ENCODE results near the gene ZNF385D.

The ZNF385D gene

DNA sequence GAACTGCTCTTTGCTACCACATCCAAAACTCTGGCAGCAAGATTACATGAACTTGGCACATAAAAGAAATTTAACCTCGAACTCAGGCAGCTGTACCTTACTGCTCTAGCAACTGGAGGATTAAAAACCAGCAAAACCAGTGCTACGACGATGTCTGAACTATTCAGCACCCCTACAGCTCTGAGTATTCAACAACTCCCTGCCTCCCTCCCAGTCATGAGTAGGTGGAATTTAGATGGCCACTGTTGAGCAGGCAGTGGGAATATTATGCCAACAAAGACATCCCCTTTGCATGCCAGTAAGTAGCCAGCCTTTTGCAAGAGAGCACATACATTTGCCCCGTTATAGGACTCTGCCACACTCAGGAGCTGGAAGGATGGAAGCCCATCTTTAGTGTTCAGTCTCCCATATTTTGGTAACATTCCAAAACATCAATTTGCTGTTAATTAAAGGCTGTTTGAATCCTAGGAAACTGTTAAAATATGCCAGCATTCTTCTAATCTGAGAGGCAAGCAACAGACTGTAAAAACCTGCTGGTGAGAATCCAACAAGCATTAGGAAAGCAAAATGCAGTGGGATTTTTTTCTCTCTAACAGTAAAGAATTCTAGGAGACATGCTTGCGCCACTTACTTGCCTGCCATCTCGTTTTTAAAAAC is 85.4 kb downstream of the ZNF385D start:
- no peak for DNase-seq

- DNase-seq: no peak
Measured at GRCh38 chr3:21664996-21665395, 86.0 kb downstream of the ZNF385D start.

- no peak for DNase-seq
Measured at GRCh38 chr3:21662403-21662802, 88.6 kb downstream of the ZNF385D start.

DNA sequence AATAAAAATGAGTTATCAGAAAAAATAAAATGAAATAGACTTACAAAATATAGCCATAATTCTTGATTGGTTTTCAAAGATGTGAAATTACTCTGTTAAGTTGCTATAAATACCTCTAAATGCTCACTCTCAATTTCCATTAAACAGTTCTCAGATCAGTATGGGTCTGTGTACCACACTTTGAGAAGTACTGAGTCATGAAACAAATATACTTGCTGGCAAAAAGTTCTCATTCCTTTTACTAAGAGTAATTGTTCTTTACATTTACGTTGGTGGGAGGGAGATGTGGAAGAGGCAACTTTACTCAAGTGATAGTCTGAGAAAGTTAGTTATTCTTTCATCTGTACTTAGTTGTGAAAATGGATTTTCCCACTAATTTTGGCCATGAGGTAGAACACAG is 96.3 kb downstream of the ZNF385D start:
- DNase-seq: no peak

GRCh38 chr3:21654241-21654640 is 96.8 kb downstream of the ZNF385D start:
- DNase-seq: no peak

GRCh38 chr3:21649519-21649918 is 101.5 kb downstream of the ZNF385D start:
- DNase-seq: no peak

GRCh38 chr3:21647961-21648360 is 103.0 kb downstream of the ZNF385D start:
- DNase-seq: no peak

- no peak for DNase-seq
Measured at GRCh38 chr3:21645121-21645897, 105.7 kb downstream of the ZNF385D start.

- DNase-seq: no peak
Measured at GRCh38 chr3:21644268-21644667, 106.7 kb downstream of the ZNF385D start.

GRCh38 chr3:21643752-21644151 is 107.3 kb downstream of the ZNF385D start:
- no peak for DNase-seq

DNA sequence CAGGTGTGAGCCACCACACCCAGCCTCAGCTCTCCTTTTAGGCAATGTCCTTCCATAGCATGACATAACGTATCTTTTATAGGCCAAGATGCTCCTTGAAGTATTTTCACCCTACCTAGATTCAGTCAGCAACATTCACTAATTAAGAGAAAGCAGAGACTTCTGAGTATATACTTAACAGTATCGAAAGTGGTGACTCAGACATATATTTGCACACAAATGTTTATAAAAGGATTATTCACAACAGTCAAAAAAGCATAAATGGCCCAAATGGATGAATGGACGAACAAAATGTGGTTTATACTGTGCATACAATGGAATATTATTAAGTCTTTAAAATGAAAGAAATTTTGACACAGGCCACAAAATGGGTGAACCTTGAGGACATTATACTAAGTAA is 108.6 kb downstream of the ZNF385D start:
- no peak for DNase-seq

GRCh38 chr3:21641959-21642358 is 109.1 kb downstream of the ZNF385D start:
- no peak for DNase-seq

GRCh38 chr3:21638488-21638887 is 112.5 kb downstream of the ZNF385D start:
- DNase-seq: no peak

DNA sequence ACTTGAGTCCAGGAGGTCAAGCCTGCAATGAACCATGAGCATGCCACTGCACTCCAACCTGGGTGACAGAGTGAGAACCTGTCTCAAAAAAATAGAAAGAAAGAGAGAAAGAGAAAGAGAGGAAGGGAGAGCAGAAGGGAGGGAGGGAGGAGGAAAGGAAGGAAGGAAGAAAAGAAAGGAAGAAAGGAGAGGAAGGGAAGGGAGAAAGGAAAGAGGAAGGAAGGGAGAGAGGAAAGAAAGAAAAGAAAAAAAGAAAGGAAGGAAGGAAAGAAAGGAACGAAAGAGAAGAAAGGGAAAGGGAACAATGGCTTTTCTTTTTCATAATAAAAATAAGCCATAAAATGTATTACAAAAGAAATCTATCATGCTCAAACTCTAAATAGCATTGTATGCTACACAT is 116.9 kb downstream of the ZNF385D start:
- no peak for DNase-seq

DNA sequence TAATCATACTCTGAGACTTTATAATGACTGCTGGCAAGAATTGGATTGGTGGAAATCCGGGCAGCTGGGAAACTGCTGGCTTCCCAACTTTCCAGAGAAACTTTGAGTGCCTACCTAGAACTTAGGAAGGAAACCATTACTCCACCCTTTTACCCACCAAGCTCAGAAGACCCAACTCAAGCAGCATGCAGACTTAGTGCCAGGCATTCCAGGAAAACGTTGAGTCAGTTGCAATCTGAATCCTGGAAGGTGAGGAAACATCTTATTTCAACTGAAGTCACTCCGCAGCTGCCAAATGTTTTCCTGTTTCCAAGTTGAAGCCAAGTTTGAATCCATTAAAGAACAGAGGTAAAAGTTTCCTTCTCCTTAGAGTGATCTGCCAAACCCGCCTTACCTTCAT is 126.5 kb downstream of the ZNF385D start:
- no peak for DNase-seq

- no peak for DNase-seq
Measured at GRCh38 chr3:21621181-21621651, 129.8 kb downstream of the ZNF385D start.

GRCh38 chr3:21620511-21621155 is 130.4 kb downstream of the ZNF385D start:
- DNase-seq: no peak

DNA sequence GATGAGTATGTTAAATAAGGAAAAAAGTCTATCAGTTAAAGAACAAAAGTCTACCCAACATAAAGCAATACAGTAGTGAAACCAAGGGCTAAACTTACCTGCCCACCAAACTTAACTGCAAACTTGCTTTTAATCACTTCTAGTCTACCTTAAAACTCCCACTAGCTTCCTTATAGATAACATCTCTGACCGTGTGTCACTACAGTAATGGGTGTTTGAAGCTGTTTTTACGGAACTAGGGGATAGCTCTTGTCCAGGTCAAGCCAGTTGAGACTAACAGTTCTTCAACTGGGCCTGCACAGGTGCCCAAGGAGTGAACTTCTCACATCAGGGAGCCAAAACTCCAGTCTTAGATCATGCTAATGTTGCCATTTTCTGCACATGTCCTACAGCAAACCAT is 132.3 kb downstream of the ZNF385D start:
- no peak for DNase-seq

GRCh38 chr3:21613372-21614070 is 137.5 kb downstream of the ZNF385D start:
- peak in 1 of 2 experiments; percentile 0 for DNase-seq

GRCh38 chr3:21601178-21601577 is 149.8 kb downstream of the ZNF385D start:
- no peak for DNase-seq

DNA sequence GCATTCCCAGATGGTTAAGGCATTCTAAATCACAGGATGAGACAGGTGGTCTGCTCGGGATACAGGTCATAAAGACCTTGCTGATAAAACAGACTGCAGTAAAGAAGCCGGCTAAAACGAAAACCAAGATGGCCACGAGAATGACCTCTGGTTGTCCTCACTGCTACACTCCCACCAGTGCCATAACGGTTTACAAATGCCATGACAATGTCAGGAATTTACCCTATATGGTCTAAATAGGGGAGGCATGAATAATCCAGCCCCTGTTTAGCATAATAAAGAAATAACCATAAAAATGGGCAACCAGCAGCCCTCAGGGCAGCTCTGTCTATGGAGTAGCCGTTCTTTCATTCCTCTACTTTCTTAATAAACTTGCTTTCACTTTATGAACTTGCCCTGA is 151.1 kb downstream of the ZNF385D start:
- DNase-seq: no peak

DNA sequence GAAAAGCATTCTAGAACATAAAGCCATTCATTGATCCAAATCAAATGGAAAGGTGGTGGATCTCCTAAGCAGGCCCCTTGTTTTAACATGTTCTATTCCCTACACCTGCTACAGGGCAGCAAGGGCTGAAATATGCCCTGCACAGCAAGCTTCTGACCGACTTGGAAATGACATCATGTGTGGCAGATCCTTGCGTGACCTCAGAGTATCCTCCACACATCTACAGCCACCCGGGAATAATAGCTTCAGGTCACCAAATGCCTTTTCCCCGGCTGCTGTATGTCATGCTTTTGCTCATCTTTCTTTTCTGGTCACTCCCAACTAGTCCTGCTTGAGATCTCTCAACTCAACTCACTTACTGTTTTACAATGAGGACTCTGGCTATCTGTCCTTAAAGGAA is 158.2 kb downstream of the ZNF385D start:
- DNase-seq: no peak

DNA sequence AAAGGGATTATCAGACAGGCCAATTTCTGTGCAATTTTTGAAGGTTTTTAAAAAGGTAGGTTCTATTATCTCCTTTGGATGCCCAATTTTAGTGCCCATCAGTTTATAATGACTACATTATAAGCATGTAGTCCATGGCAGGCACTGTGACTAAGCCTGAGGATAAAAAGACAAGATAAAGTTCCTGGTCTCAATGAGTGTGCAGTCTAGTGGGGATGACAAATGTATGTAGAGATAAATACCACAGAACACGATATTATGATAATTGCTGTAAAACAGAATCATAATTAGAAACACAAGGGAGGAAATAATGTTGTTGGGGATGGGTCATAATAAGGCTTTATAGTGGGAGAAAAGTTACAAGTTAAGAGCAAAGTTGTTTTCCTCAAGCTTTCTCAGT is 163.1 kb downstream of the ZNF385D start:
- DNase-seq: no peak

All from NCI-H2081 (cell line).